ENCODE results near the gene AGFG1.

GRCh38 chr2:227545990-227546389, 74.0 kb downstream of the AGFG1 start:
- TF ChIP-seq SPI1 (IDR thresholded peaks at IDR 0.05; ENCODE audit: borderline replicate concordance, low read depth), result no peak
- TF ChIP-seq, protein P1, sequence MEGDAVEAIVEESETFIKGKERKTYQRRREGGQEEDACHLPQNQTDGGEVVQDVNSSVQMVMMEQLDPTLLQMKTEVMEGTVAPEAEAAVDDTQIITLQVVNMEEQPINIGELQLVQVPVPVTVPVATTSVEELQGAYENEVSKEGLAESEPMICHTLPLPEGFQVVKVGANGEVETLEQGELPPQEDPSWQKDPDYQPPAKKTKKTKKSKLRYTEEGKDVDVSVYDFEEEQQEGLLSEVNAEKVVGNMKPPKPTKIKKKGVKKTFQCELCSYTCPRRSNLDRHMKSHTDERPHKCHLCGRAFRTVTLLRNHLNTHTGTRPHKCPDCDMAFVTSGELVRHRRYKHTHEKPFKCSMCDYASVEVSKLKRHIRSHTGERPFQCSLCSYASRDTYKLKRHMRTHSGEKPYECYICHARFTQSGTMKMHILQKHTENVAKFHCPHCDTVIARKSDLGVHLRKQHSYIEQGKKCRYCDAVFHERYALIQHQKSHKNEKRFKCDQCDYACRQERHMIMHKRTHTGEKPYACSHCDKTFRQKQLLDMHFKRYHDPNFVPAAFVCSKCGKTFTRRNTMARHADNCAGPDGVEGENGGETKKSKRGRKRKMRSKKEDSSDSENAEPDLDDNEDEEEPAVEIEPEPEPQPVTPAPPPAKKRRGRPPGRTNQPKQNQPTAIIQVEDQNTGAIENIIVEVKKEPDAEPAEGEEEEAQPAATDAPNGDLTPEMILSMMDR (IDR thresholded peaks at IDR 0.05; ENCODE audit: insufficient read depth, low read length), result no peak
